ENCODE results near the gene BLVRB. TPM values are rescaled to one million over a fixed set of nuclear protein-coding genes. Genes with fewer than 3 reads are reported as not detected.

The BLVRB gene
- total RNA-seq, 2 experiments from 2014 or later, result 4.3 to 5.2 TPM

DNA sequence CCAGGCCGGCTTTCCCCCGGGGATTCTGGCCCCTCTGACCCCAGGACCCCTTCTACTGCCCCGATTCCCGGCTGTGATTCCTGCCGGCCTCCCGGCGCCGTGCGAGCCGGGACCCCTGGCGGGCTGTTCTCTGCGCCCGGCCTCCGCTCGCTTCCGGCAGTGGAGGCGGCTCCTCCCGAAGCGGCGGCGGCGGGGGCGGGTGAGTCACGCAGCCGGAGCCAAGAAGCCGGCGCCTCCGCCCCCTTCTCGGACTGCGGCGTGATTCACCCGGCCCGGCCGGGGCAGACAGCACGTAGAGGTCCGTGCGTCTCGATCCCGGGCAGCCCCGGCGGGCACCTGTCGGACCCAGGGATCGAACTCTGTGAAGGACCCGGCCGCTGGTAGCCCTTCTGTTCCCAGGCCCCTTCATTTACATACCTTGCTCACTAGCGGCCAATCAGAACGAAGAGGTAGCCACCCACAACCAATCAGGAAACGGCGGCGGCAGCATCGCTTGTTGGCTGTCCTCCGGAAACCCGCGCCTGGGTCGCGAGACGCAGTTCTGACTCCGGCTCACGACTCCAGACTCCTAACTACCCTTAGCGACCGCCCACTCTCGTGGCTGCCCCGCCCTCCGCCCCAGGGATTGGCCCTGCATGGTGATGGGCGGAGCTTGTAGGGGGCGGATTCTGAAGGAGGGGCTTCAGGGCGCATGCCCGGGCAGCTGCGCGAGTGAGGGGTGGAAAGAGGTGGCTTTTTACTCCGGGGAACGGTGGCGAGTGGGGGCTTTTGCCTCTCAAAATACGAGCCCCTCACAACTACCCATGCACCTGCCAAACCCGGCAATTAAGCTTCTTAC is 39.9 kb downstream of the BLVRB start, which contains the start of gene SERTAD1:
Gene SERTAD1 (minus strand): TSS at position 543 of the 838 bp plus-strand sequence. CDS start 2,446 bp downstream, outside the sequence.
- POLR2A ChIA-PET, result interaction anchor here (0.6 to 6.3 kb wide), 18 partner anchors 8 to 838 kb away, joined by 3 to 71 read pairs (median 5); partner anchors contain the start of genes AKT2, BLVRB, C19orf47 and HNRNPUL1
- CTCF ChIA-PET, result interaction anchor here (2.3 to 2.4 kb wide), 2 partner anchors 15 to 39 kb away, joined by 7 to 14 read pairs; partner anchors contain the start of gene BLVRB
- intact Hi-C loops (cut with DNase I, micrococcal nuclease), result loop anchor here (1.0 to 10.0 kb wide), 7 partner anchors 15 to 591 kb away; partner anchors contain the start of genes AKT2 (in 1 of the 2), DYRK1B (in 1 of the 2), SERTAD3 (in 1 of the 2) and SPTBN4 (in 1 of the 2)
- peak; percentile 100 for DNase-seq
- Histone ChIP-seq H3K9me3 (ENCODE audit: control insufficient read depth in 1 of 2, insufficient read depth in 1 of 2, low read length in 2 of 2) (no peaks in the 10 kb centered on the region), H3K27ac (ENCODE audit: low read depth in 1 of 2, low read length in 2 of 2) (peak within 1 kb of the TSS; percentile 90), H3K4me1 (ENCODE audit: insufficient read depth, low read length) (peaks cover 45% of the 10 kb centered on the region), H3K27me3 (ENCODE audit: control insufficient read depth in 1 of 2, insufficient read depth in 2 of 2, low read length in 2 of 2) (no peaks in the 10 kb centered on the region), H3K36me3 (ENCODE audit: insufficient read depth, low read length) (peaks cover 11% of the 10 kb centered on the region), H3K4me3 (ENCODE audit: low read length) (peak within 1 kb of the TSS; percentile 89)
- TF ChIP-seq, protein P1, sequence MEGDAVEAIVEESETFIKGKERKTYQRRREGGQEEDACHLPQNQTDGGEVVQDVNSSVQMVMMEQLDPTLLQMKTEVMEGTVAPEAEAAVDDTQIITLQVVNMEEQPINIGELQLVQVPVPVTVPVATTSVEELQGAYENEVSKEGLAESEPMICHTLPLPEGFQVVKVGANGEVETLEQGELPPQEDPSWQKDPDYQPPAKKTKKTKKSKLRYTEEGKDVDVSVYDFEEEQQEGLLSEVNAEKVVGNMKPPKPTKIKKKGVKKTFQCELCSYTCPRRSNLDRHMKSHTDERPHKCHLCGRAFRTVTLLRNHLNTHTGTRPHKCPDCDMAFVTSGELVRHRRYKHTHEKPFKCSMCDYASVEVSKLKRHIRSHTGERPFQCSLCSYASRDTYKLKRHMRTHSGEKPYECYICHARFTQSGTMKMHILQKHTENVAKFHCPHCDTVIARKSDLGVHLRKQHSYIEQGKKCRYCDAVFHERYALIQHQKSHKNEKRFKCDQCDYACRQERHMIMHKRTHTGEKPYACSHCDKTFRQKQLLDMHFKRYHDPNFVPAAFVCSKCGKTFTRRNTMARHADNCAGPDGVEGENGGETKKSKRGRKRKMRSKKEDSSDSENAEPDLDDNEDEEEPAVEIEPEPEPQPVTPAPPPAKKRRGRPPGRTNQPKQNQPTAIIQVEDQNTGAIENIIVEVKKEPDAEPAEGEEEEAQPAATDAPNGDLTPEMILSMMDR (IDR thresholded peaks at IDR 0.05), result peak; percentile 67
- peak; percentile 89 for ATAC-seq (ENCODE audit: poor library complexity)
- Mint-ChIP-seq H3K4me3 (peak within 1 kb of the TSS; percentile 99), H3K9me3 (no peaks in the 10 kb centered on the region), H3K27me3 (no peaks in the 10 kb centered on the region), H3K4me1 (ENCODE audit: low read depth) (peaks cover 36% of the 10 kb centered on the region), H3K27ac (peak within 1 kb of the TSS; percentile 91), H3K36me3 (ENCODE audit: low read depth) (peaks cover 23% of the 10 kb centered on the region)

DNA sequence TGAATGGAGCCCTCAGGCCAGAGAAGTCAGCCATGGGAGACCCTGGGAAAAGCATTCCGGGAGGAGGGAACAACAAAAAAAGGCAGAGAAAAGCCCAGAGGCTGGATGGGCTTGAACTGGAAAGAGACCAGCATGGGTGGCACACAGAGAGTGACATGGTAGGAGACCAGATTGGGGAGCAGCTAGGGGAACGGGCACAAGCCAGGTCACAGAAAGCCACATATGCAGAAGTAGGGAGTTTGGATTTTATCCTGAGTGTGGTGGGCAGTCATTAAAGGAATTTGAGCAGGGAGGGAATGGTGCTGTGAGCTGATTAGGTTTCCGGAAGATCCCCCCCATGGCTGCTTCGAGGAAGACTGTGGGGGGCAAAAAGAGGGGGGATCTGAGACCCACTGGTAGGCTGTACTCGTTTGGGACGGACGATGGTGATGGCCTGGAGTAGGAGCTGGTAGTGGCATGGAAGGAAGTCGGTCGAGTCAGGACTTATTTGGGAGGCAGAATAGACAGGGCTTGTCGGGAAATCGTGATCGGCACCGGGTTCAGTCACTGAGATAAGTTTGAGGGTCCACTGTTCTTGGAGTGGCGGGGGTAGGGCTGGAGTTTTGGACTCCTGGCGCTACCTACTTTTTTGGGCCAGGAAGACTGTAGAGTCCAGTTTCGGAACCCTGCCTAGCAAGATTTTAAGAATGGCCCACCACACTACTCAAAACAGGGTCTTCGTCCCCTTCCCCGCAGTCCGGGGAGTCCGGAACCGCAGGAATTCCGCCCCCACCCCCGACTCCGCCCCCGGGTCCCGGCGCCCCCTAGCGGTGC is 40.7 kb downstream of the BLVRB start:
- Mint-ChIP-seq H3K27me3 (no peaks in the 10 kb centered on the region), H3K4me1 (ENCODE audit: low read depth) (peaks cover 37% of the 10 kb centered on the region), H3K36me3 (ENCODE audit: low read depth) (peaks cover 23% of the 10 kb centered on the region), H3K9me3 (no peaks in the 10 kb centered on the region), H3K27ac (peak overlapping the region; percentile 91), H3K4me3 (peak overlapping the region; percentile 99)
- intact Hi-C loops (cut with DNase I, micrococcal nuclease), result loop anchor here (1.0 to 10.0 kb wide), 7 partner anchors 19 to 590 kb away; partner anchors contain the start of genes AKT2 (in 1 of the 2), DYRK1B (in 1 of the 2), LTBP4 (in 1 of the 2) and SERTAD3 (in 1 of the 2)
- Histone ChIP-seq H3K4me1 (ENCODE audit: insufficient read depth, low read length) (peaks cover 50% of the 10 kb centered on the region), H3K9me3 (ENCODE audit: control insufficient read depth in 1 of 2, insufficient read depth in 1 of 2, low read length in 2 of 2) (no peaks in the 10 kb centered on the region), H3K36me3 (ENCODE audit: insufficient read depth, low read length) (peaks cover 11% of the 10 kb centered on the region), H3K27me3 (ENCODE audit: control insufficient read depth in 1 of 2, insufficient read depth in 2 of 2, low read length in 2 of 2) (no peaks in the 10 kb centered on the region), H3K27ac (ENCODE audit: low read depth in 1 of 2, low read length in 2 of 2) (peak overlapping the region; percentile 90), H3K4me3 (ENCODE audit: low read length) (peak overlapping the region; percentile 89)
- TF ChIP-seq, protein P1 (IDR thresholded peaks at IDR 0.05), result no peak
- ChIA-PET CTCF (interaction anchor here (0.7 to 2.4 kb wide), 2 partner anchors 15 to 144 kb away, joined by 3 to 7 read pairs; no protein-coding TSS in a partner anchor), POLR2A (interaction anchor here (1.0 to 6.3 kb wide), 3 partner anchors 8 to 22 kb away, joined by 4 to 71 read pairs (median 5); partner anchors contain the start of gene SERTAD3)
- no peak for ATAC-seq (ENCODE audit: poor library complexity)
- DNase-seq, result peak in 3 of 14 experiments; percentile 16 to 47 (median 36)

DNA sequence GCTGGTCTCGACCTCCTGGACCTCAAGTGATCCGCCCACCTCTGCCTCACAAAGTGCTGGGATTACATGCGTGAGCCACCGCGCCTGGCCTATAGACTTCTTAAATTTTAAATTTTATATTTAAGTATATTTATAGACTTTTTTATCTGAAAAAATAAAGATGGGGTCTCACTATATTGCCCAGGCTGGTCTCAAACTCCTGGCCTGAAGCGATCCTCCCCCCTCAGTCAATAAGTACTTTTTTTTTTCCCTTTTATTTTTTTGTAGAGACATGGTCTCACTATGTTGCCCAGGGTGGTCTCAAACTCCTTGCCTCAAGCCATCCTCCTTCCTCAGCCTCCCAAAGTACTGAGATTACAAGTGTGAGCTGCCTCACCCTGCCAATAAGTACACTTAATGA is 41.6 kb downstream of the BLVRB start:
- CTCF ChIA-PET, result no interaction called here
- H3K4me3 ChIP-seq (ENCODE audit: low read length), result no peak overlapping the region
- H3K4me1 ChIP-seq (ENCODE audit: insufficient read depth, low read length), result peaks cover 50% of the 10 kb centered on the region
- POLR2A ChIA-PET, result interaction anchor here (6.3 kb wide), 1 partner anchor 20 kb away, joined by 71 read pairs; the partner anchor contains the start of gene SERTAD3
- DNase-seq (no peak), ATAC-seq (ENCODE audit: poor library complexity) (no peak)
- H3K27ac ChIP-seq (ENCODE audit: low read depth in 1 of 2, low read length in 2 of 2), result no peak overlapping the region
- H3K36me3 ChIP-seq (ENCODE audit: insufficient read depth, low read length), result peaks cover 11% of the 10 kb centered on the region
- Mint-ChIP-seq H3K9me3 (no peaks in the 10 kb centered on the region), H3K36me3 (ENCODE audit: low read depth) (peaks cover 23% of the 10 kb centered on the region), H3K4me3 (peak overlapping the region; percentile 61), H3K27me3 (no peaks in the 10 kb centered on the region), H3K4me1 (ENCODE audit: low read depth) (peaks cover 40% of the 10 kb centered on the region), H3K27ac (peak overlapping the region; percentile 91)
- TF ChIP-seq, protein P1 (IDR thresholded peaks at IDR 0.05), result no peak
- H3K27me3 ChIP-seq (ENCODE audit: control insufficient read depth in 1 of 2, insufficient read depth in 2 of 2, low read length in 2 of 2), result no peaks in the 10 kb centered on the region
- intact Hi-C loops (cut with DNase I, micrococcal nuclease), result loop anchor here (1.0 to 10.0 kb wide), 5 partner anchors 43 to 589 kb away; partner anchors contain the start of genes DYRK1B (in 1 of the 2), LTBP4 (in 1 of the 2) and SPTBN4 (in 1 of the 2)
- no peaks in the 10 kb centered on the region for H3K9me3 ChIP-seq (ENCODE audit: control insufficient read depth in 1 of 2, insufficient read depth in 1 of 2, low read length in 2 of 2)

All from CD4-positive, alpha-beta T cell (primary cell).